ENCODE results near the gene SHC2.
"Not testable (repeated sequence)": the region's sequence is repeated elsewhere in the genome, so short reads cannot be mapped to it uniquely, and the experiment has no call there.

SHC2 gene

GRCh38 chr19:422917-423226, 38.0 kb downstream of the SHC2 start:
- not testable (repeated sequence) for ATAC-seq

GRCh38 chr19:422213-422916, 38.5 kb downstream of the SHC2 start:
- ATAC-seq (no peak), DNase-seq (no peak)

More at GRCh38 chr19:422917-423226, 38.0 kb downstream of the SHC2 start:
- not testable (repeated sequence) for DNase-seq

GRCh38 chr19:419721-420515, 40.9 kb downstream of the SHC2 start:
- no peak for ATAC-seq

GRCh38 chr19:418761-419671, 41.8 kb downstream of the SHC2 start:
- no peak for ATAC-seq

More at GRCh38 chr19:419721-420515, 40.9 kb downstream of the SHC2 start:
- DNase-seq: no peak

GRCh38 chr19:416416-416815, 44.4 kb downstream of the SHC2 start:
- ATAC-seq (no peak), DNase-seq (no peak)

More at GRCh38 chr19:418761-419671, 41.8 kb downstream of the SHC2 start:
- no peak for DNase-seq

GRCh38 chr19:415292-415691, 45.5 kb downstream of the SHC2 start:
- ATAC-seq (no peak), DNase-seq (no peak)

GRCh38 chr19:413756-414420, 46.9 kb downstream of the SHC2 start:
- no peak for DNase-seq
- no peak for ATAC-seq

- DNase-seq: no peak
- ATAC-seq: no peak
Measured at GRCh38 chr19:412356-413355, 48.2 kb downstream of the SHC2 start.

GRCh38 chr19:411723-412355, 49.0 kb downstream of the SHC2 start:
- no peak for DNase-seq
- ATAC-seq: no peak

- not testable (repeated sequence) for DNase-seq, ATAC-seq
Measured at GRCh38 chr19:411121-411722, 49.6 kb downstream of the SHC2 start.

- no peak for ATAC-seq
- DNase-seq: no peak
Measured at GRCh38 chr19:410243-410781, 50.5 kb downstream of the SHC2 start.

- DNase-seq: peak; percentile 22
- no peak for ATAC-seq
Measured at GRCh38 chr19:409516-410242, 51.2 kb downstream of the SHC2 start.

- ATAC-seq (no peak), DNase-seq (peak; percentile 31)
Measured at GRCh38 chr19:408902-409515, 51.8 kb downstream of the SHC2 start, which contains the start of gene C2CD4C. C2CD4C (minus strand) TSS chr19:409147; CDS start chr19:408361, 786 bp downstream.

GRCh38 chr19:408441-408901, 52.4 kb downstream of the SHC2 start:
- DNase-seq (no peak), ATAC-seq (no peak)

GRCh38 chr19:407511-408440, 53.1 kb downstream of the SHC2 start:
- no peak for ATAC-seq
- no peak for DNase-seq

GRCh38 chr19:406971-407510, 53.8 kb downstream of the SHC2 start:
- DNase-seq: no peak
- peak; percentile 7 for ATAC-seq
